Measurements from ENCODE around the gene MRNIP. TPM values are rescaled to one million over a fixed set of nuclear protein-coding genes. Genes with fewer than 3 reads are reported as not detected.

The MRNIP gene
- total and polyA plus RNA-seq, 2 of the 4 experiments (the other 2 are of a cell fraction) = 6.6 to 24.7 TPM

- dilution Hi-C loops (cut with HindIII; ENCODE audit: low sequenced_read_pairs, unreplicated experiment) = no loop called here
- ChIA-PET POLR2A (ENCODE audit: unreplicated experiment) (no interaction called here), CTCF (no interaction called here)
- Histone ChIP-seq H2BK5ac (ENCODE audit: low read depth, low read length, poor library complexity, severe bottlenecking) (no peak overlapping the region), H4K20me1 (ENCODE audit: insufficient read depth, low read length) (no peaks in the 10 kb centered on the region), H3K79me1 (ENCODE audit: low read depth in 1 of 2, low read length in 2 of 2) (no peaks in the 10 kb centered on the region; a peak in 2 of 4 replicates), H2AFZ (replicated peaks; ENCODE audit: low read length, poor library complexity) (no peak overlapping the region), H2AK9ac (replicated peaks; ENCODE audit: low read depth, low read length, poor library complexity) (no peak overlapping the region), H2BK120ac (ENCODE audit: low read depth, low read length) (no peak overlapping the region), H3K14ac (replicated peaks; ENCODE audit: low read depth, low read length) (no peak overlapping the region), H3K4me1 (ENCODE audit: control insufficient read depth, insufficient read depth, low read length) (no peaks in the 10 kb centered on the region), H4K91ac (ENCODE audit: insufficient read depth, low read depth, low read length) (no peak overlapping the region), H3K4me3 (ENCODE audit: insufficient read depth, low read depth, low read length) (no peak overlapping the region), H4K5ac (ENCODE audit: low read depth, low read length) (no peak overlapping the region), H3K9ac (ENCODE audit: low read depth, low read length) (no peak overlapping the region), H3K9me3 (ENCODE audit: control insufficient read depth, insufficient read depth, low read length) (no peaks in the 10 kb centered on the region), H3K4ac (ENCODE audit: low read depth, low read length) (no peak overlapping the region), H3K9me1 (ENCODE audit: insufficient read depth, low read length) (no peaks in the 10 kb centered on the region), H3K23ac (ENCODE audit: low read depth, low read length) (no peak overlapping the region), H3K36me3 (ENCODE audit: control insufficient read depth, insufficient read depth, low read length) (peaks cover 68% of the 10 kb centered on the region), H3K27ac (ENCODE audit: insufficient read depth, low read length) (no peak overlapping the region), H3K4me2 (ENCODE audit: low read depth, low read length) (no peak overlapping the region), H3K56ac (ENCODE audit: extremely low read depth, insufficient read depth, low read length) (no peak overlapping the region), H3K18ac (ENCODE audit: low read depth, low read length) (no peak overlapping the region), H2BK15ac (ENCODE audit: low read depth, low read length) (no peak overlapping the region), H2BK20ac (ENCODE audit: low read depth, low read length) (no peak overlapping the region), H3K27me3 (ENCODE audit: control insufficient read depth, insufficient read depth, low read length) (no peaks in the 10 kb centered on the region), H4K8ac (ENCODE audit: low read depth in 2 of 2, low read length in 2 of 2) (no peak overlapping the region), H2AK5ac (ENCODE audit: low read depth, low read length) (no peak overlapping the region)
- no CpG with 5 or more reads among the region's 16 CpGs for WGBS, 2 experiments (ENCODE audit: extremely low coverage in 2 of 2, insufficient read length in 1 of 2)
- no peak for TF ChIP-seq SMC3 (IDR thresholded peaks at IDR 0.05; ENCODE audit: low read depth, low read length)
- TF ChIP-seq CEBPB (IDR thresholded peaks at IDR 0.05; ENCODE audit: low read depth, low read length) = no peak
- TF ChIP-seq RCOR1 (IDR thresholded peaks at IDR 0.05; ENCODE audit: insufficient replicate concordance, low read length) = no peak
- no peak for TF ChIP-seq CHD1 (IDR thresholded peaks at IDR 0.05; ENCODE audit: low read depth, low read length)
- no peak for TF ChIP-seq RFX5 (IDR thresholded peaks at IDR 0.05; ENCODE audit: low read depth, low read length)
- no peak for TF ChIP-seq BHLHE40 (IDR thresholded peaks at IDR 0.05; ENCODE audit: low read depth, low read length)
- no peak for TF ChIP-seq ELK1 (IDR thresholded peaks at IDR 0.05; ENCODE audit: borderline replicate concordance, low read depth, low read length)
- no peak for TF ChIP-seq USF2 (IDR thresholded peaks at IDR 0.05; ENCODE audit: low read depth, low read length)
- TF ChIP-seq NFE2L2 (IDR thresholded peaks at IDR 0.05; ENCODE audit: low read depth, low read length) = no peak
- no peak for TF ChIP-seq MXI1 (IDR thresholded peaks at IDR 0.05; ENCODE audit: borderline replicate concordance, low read depth, low read length)
- TF ChIP-seq MAZ (IDR thresholded peaks at IDR 0.05; ENCODE audit: borderline replicate concordance, low read depth, low read length) = no peak
- intact Hi-C loops (cut with micrococcal nuclease) = no loop called here
- ATAC-seq (ENCODE audit: low read depth) (no peak), DNase-seq (no peak)
- BruUV-seq (replicated peaks) = no TSS peak
- in situ Hi-C loops (cut with MboI; ENCODE audit: low sequenced_read_pairs) = no loop called here
Measured at GRCh38 chr5:179875741-179876609, 17.4 kb upstream of the MRNIP start.

Data from IMR-90 (cell line).